CD4-positive, alpha-beta T cell (primary cell): ENCODE results near the gene PLCB1. TPM values are rescaled to one million over a fixed set of nuclear protein-coding genes. Genes with fewer than 3 reads are reported as not detected.

Experiments
- ATAC-seq: fragments of 200-7000 bp; cut with Tn5 transposase; one replicate; pipeline ENCODE4 v1.10.0; 2022; ENCODE audit warnings: mild to moderate bottlenecking; ENCODE audit not compliant: poor library complexity
- CTCF ChIA-PET: fragments of 350-600 bp; sonication (Branson Sonifier 250); formaldehyde crosslinking; loops from one replicate; lab custom pipeline; 2021; ENCODE audit warnings: antibody characterized with exemption, inconsistent platforms; lab: Charles Lee
- POLR2A ChIA-PET: fragments of 350-600 bp; sonication (Branson Sonifier 250); formaldehyde crosslinking; loops from one replicate; lab custom pipeline; 2021; ENCODE audit warnings: antibody characterized with exemption, inconsistent platforms; lab: Charles Lee
- DNase-seq, 14 experiments: peaks; one replicate each; pipeline ENCODE4 v3.0.0-alpha.2; 2013 to 2020; ENCODE audit warnings: mixed read lengths in 2 of 14
- H3K27ac ChIP-seq, 2 donors: one replicate each; pipeline versions ENCODE4 v1.5.1 to v1.7.0; 2013; ENCODE audit warnings: low read length in 2 of 2, low read depth in 1 of 2, mild to moderate bottlenecking in 1 of 2
- H3K27me3 ChIP-seq, 2 experiments: 1 replicate in 1 of 2; 2 replicates in 1 of 2; pipeline versions ENCODE4 v1.6.1 to v1.7.0; 2013; ENCODE audit warnings: low read length in 2 of 2, control low read depth in 1 of 2, mild to moderate bottlenecking in 1 of 2, moderate library complexity in 1 of 2; ENCODE audit not compliant: insufficient read depth in 2 of 2, control insufficient read depth in 1 of 2
- H3K36me3 ChIP-seq: one replicate; pipeline ENCODE4 v1.6.1; 2013; ENCODE audit warnings: low read length, control low read depth; ENCODE audit not compliant: insufficient read depth
- H3K4me1 ChIP-seq: one replicate; pipeline ENCODE4 v1.6.1; 2013; ENCODE audit warnings: low read length, control low read depth; ENCODE audit not compliant: insufficient read depth
- H3K4me3 ChIP-seq: one replicate; pipeline ENCODE4 v1.5.1; 2013; ENCODE audit warnings: mild to moderate bottlenecking, low read length, moderate library complexity
- H3K9me3 ChIP-seq, 2 experiments: 1 replicate in 1 of 2; 2 replicates in 1 of 2; pipeline versions ENCODE4 v1.6.1 to v1.7.0; 2013; ENCODE audit warnings: low read length in 2 of 2, mild to moderate bottlenecking in 2 of 2, control low read depth in 1 of 2, moderate library complexity in 1 of 2; ENCODE audit not compliant: control insufficient read depth in 1 of 2, insufficient read depth in 1 of 2
- H3K27ac Mint-ChIP-seq: one replicate; pipeline ENCODE4 v1.8.0; 2020; ENCODE audit warnings: mixed read lengths
- H3K27me3 Mint-ChIP-seq: one replicate; pipeline ENCODE4 v1.8.0; 2021; ENCODE audit warnings: mixed read lengths
- H3K36me3 Mint-ChIP-seq: one replicate; pipeline ENCODE4 v1.8.0; 2021; ENCODE audit warnings: low read depth, mixed read lengths
- H3K4me1 Mint-ChIP-seq: one replicate; pipeline ENCODE4 v1.8.0; 2021; ENCODE audit warnings: low read depth, mixed read lengths
- H3K4me3 Mint-ChIP-seq: one replicate; pipeline ENCODE4 v1.8.0; 2020; ENCODE audit warnings: mild to moderate bottlenecking, mixed read lengths
- H3K9me3 Mint-ChIP-seq: one replicate; pipeline ENCODE4 v1.8.0; 2020; ENCODE audit warnings: mixed read lengths
- CTCF ChIP-seq: fragments of 200-600 bp; IDR thresholded peaks from one replicate; pipeline ENCODE4 v1.8.0; 2022; ENCODE audit warnings: antibody characterized with exemption, mild to moderate bottlenecking
- intact Hi-C, 2 experiments: fragments of 100-400 bp; cut with DNase I in 1 of 2; cut with micrococcal nuclease in 1 of 2; formaldehyde crosslinking; loops; one replicate each; pipeline versions ENCODE4 v1.15.1 to v1.9.0; 2023 to 2025; cut with DNase I, micrococcal nuclease
- total RNA-seq, 174 experiments: library from RNA in 2 of 174; stranded (reverse) in 2 of 174; gene quantifications; one replicate each; pipeline ENCODE4 v1.2.3 and lab custom pipeline; 2021 to 2026

The PLCB1 gene
- total RNA-seq, 2 experiments from 2014 or later = 3.8 to 5.6 TPM

GRCh38 chr20:8505476-8506200 is 373.6 kb downstream of the PLCB1 start:
- no peaks in the 10 kb centered on the region for H3K36me3 ChIP-seq
- no peak overlapping the region for H3K27ac Mint-ChIP-seq
- CTCF ChIA-PET = no interaction called here
- intact Hi-C loops = no loop called here
- DNase-seq (no peak), ATAC-seq (no peak)
- no peaks in the 10 kb centered on the region for H3K27me3 Mint-ChIP-seq
- H3K4me3 Mint-ChIP-seq = no peak overlapping the region
- H3K27ac ChIP-seq = no peak overlapping the region
- H3K4me3 ChIP-seq = no peak overlapping the region
- POLR2A ChIA-PET = no interaction called here
- H3K4me1 Mint-ChIP-seq = no peaks in the 10 kb centered on the region
- no peaks in the 10 kb centered on the region for H3K9me3 ChIP-seq
- TF ChIP-seq CTCF = no peak
- H3K9me3 Mint-ChIP-seq = no peaks in the 10 kb centered on the region
- no peaks in the 10 kb centered on the region for H3K36me3 Mint-ChIP-seq
- H3K4me1 ChIP-seq = no peaks in the 10 kb centered on the region
- no peaks in the 10 kb centered on the region for H3K27me3 ChIP-seq

- POLR2A ChIA-PET = no interaction called here
- no peaks in the 10 kb centered on the region for H3K27me3 Mint-ChIP-seq
- intact Hi-C loops = no loop called here
- no peaks in the 10 kb centered on the region for H3K4me1 Mint-ChIP-seq
- CTCF ChIA-PET = no interaction called here
- no peak overlapping the region for H3K4me3 ChIP-seq
- ATAC-seq = no peak
- H3K27ac ChIP-seq = no peak overlapping the region
- no peaks in the 10 kb centered on the region for H3K27me3 ChIP-seq
- H3K9me3 Mint-ChIP-seq = no peaks in the 10 kb centered on the region
- no peaks in the 10 kb centered on the region for H3K9me3 ChIP-seq
- H3K36me3 Mint-ChIP-seq = no peaks in the 10 kb centered on the region
- H3K4me3 Mint-ChIP-seq = no peak overlapping the region
- no peaks in the 10 kb centered on the region for H3K4me1 ChIP-seq
- H3K36me3 ChIP-seq = no peaks in the 10 kb centered on the region
- no peak for DNase-seq
- no peak overlapping the region for H3K27ac Mint-ChIP-seq
- no peak for TF ChIP-seq CTCF
Observed at GRCh38 chr20:8507231-8507630, 375.2 kb downstream of the PLCB1 start.

GRCh38 chr20:8509809-8510208 is 377.7 kb downstream of the PLCB1 start:
- Mint-ChIP-seq H3K9me3 (no peaks in the 10 kb centered on the region), H3K27ac (no peak overlapping the region), H3K36me3 (no peaks in the 10 kb centered on the region), H3K27me3 (no peaks in the 10 kb centered on the region), H3K4me1 (no peaks in the 10 kb centered on the region), H3K4me3 (no peak overlapping the region)
- Histone ChIP-seq H3K9me3 (peaks cover 0 to 6% of the 10 kb centered on the region in 2 experiments), H3K27me3 (no peaks in the 10 kb centered on the region), H3K36me3 (no peaks in the 10 kb centered on the region), H3K27ac (no peak overlapping the region), H3K4me3 (no peak overlapping the region), H3K4me1 (no peaks in the 10 kb centered on the region)
- ChIA-PET CTCF (no interaction called here), POLR2A (no interaction called here)
- ATAC-seq (no peak), DNase-seq (no peak)
- intact Hi-C loops = no loop called here
- TF ChIP-seq CTCF = no peak
